GM10847 (cell line): ENCODE measurements around the gene PLEK2.

Experiments used
- POLR2A ChIP-seq: IDR thresholded peaks from 2 replicates; pipeline ENCODE4 v1.6.1; 2011; ENCODE audit not compliant: insufficient read length; ENCODE audit errors: extremely low read depth

PLEK2 gene

GRCh38 chr14:67411820-67412421 is at the start of gene PLEK2:
Gene PLEK2 (minus strand): TSS chr14:67412165. CDS start chr14:67412059, 106 bp downstream.
- TF ChIP-seq POLR2A = no peak

- no peak for TF ChIP-seq POLR2A
Observed at GRCh38 chr14:67461341-67461985, 49.5 kb upstream of the PLEK2 start.

GRCh38 chr14:67459336-67459735 is 47.4 kb upstream of the PLEK2 start:
- TF ChIP-seq POLR2A = no peak

GRCh38 chr14:67457782-67458181 is 45.8 kb upstream of the PLEK2 start:
- TF ChIP-seq POLR2A = no peak

- no peak for TF ChIP-seq POLR2A
Observed at GRCh38 chr14:67456732-67457131, 44.8 kb upstream of the PLEK2 start.

GRCh38 chr14:67453575-67454300 is 41.8 kb upstream of the PLEK2 start:
- TF ChIP-seq POLR2A = no peak

- no peak for TF ChIP-seq POLR2A
Observed at GRCh38 chr14:67449096-67449495, 37.1 kb upstream of the PLEK2 start.

GRCh38 chr14:67447033-67447381 is 35.0 kb upstream of the PLEK2 start:
- no peak for TF ChIP-seq POLR2A

GRCh38 chr14:67446371-67447032 is 34.5 kb upstream of the PLEK2 start:
- no peak for TF ChIP-seq POLR2A

- TF ChIP-seq POLR2A = no peak
Observed at GRCh38 chr14:67444395-67444794, 32.4 kb upstream of the PLEK2 start.

- no peak for TF ChIP-seq POLR2A
Observed at GRCh38 chr14:67442139-67442906, 30.4 kb upstream of the PLEK2 start.

- no peak for TF ChIP-seq POLR2A
Observed at GRCh38 chr14:67441672-67442071, 29.7 kb upstream of the PLEK2 start.

- no peak for TF ChIP-seq POLR2A
Observed at GRCh38 chr14:67441256-67441655, 29.3 kb upstream of the PLEK2 start.

- no peak for TF ChIP-seq POLR2A
Observed at GRCh38 chr14:67440513-67440912, 28.5 kb upstream of the PLEK2 start.

GRCh38 chr14:67438969-67439368 is 27.0 kb upstream of the PLEK2 start:
- no peak for TF ChIP-seq POLR2A

- TF ChIP-seq POLR2A = no peak
Observed at GRCh38 chr14:67436006-67436866, 24.3 kb upstream of the PLEK2 start.
